B cell (primary cell): Measurements from ENCODE around the gene ACR.

Experiments
- CTCF ChIP-seq: fragments of 200-600 bp; IDR thresholded peaks from one replicate; pipeline ENCODE4 v1.8.0; 2022; ENCODE audit warnings: antibody characterized with exemption, mild to moderate bottlenecking
- EZH2 ChIP-seq: IDR thresholded peaks from 2 replicates; pipeline ENCODE4 v1.6.1; 2012; ENCODE audit warnings: borderline replicate concordance, low read depth, mild to moderate bottlenecking, moderate library complexity, low read length; ENCODE audit not compliant: insufficient read depth, poor library complexity, severe bottlenecking

- TF ChIP-seq CTCF (no peak), EZH2 (no peak)
Observed at GRCh38 chr22:50702261-50702671, 35.7 kb upstream of the ACR start.
